Stimulated activated naive CD4-positive, alpha-beta T cell (primary cell): ENCODE results near the gene ARL6IP4.

Source experiments
- DNase-seq, 6 experiments: peaks; one replicate each; lab custom pipeline; 2025; lab: John Stamatoyannopoulos, UW

Gene ARL6IP4

GRCh38 chr12:122990961-122991622 is 10.6 kb downstream of the ARL6IP4 start:
- no peak for DNase-seq

- DNase-seq, result no peak
These were observed 11.3 kb downstream of the ARL6IP4 start for GRCh38 chr12:122991623-122992275.

- no peak for DNase-seq
These were observed 11.9 kb downstream of the ARL6IP4 start for GRCh38 chr12:122992386-122992785.

DNA sequence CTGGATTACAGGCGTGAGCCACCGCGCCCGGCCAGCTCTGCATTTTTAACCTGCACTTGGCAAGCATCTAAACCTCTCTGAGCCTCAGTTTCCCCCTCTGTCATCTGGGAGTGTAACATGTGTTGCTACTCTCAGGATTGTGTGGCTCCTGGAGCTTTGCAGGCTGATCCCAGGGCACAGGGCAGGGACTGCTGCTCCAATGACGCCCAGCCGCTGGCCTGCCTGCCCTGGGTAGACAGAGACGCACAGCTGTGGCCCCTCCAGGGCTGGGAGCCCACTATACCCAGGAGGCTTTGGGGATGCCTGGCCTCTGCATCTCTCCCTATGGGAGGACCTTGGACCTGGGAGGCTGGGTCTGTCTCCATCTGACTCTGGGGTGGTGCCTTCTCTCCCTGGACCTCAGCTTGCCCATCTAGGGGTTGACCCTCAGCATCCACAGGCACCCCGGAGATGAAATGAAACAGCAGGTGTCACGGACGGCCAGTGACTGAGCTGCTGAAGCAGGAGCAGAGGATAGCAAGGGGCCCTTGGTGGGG is 13.7 kb downstream of the ARL6IP4 start:
- no peak for DNase-seq

DNA sequence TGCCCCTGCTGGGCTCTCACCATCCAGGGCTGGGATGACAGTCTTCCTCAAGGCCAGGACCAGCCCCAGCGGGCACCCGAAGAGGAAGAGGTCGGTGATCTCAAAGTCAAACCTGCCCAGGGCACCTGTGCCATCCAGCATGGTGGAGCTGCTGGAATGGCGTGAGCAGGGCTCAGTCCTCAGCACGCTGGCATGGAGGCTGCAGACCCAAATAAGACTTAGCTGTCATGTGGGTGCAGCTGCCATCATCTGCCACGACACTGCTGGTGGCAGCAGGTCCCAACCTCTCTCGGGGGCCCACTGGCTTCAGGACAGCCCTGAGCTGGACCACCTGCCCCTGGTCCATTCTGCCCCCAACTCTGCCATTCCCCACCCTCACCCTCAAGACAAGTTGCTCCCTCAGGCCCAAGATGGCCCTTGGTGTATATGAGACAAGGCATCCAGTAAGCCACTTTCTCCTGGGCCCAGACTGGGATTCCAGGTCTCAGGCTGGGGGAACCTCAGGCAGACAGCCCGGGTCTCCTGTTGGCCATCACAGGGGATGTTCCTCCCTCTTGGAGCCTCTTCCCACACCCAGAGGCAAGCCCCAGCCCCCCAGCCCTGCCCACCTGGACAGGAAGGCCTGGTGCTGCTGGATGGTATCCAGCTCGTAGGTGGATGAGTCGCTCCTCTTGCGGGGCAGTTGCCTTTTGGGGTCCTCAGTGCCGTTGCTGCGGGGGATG is 14.5 kb downstream of the ARL6IP4 start:
- DNase-seq, result no peak

GRCh38 chr12:122995503-122996187 is 15.2 kb downstream of the ARL6IP4 start:
- no peak for DNase-seq

GRCh38 chr12:122996188-122996601 is 15.7 kb downstream of the ARL6IP4 start:
- no peak for DNase-seq

GRCh38 chr12:122996621-122997342 is 16.3 kb downstream of the ARL6IP4 start:
- no peak for DNase-seq

- no peak for DNase-seq
These were observed 17.1 kb downstream of the ARL6IP4 start for GRCh38 chr12:122997343-122998250.

DNA sequence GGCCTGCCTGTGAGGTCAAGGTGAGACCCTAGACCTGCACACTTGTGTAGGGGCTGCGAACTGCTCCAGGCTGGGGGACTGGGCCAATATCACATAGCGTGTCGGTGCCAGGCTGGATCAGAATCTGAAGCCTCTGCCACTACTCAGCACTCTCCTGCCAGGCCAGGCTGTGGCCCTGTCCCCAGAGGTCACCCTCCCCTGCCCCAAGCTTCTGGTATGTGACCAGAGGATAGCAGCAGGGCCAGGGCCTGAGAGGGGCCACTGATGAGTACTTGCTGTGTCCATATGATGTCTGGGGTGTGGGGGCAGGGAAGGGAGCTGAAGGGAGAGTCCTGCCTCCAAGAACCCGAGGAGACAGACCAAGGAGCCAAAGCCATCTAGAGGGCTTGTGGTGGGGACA is 17.8 kb downstream of the ARL6IP4 start:
- DNase-seq, result no peak

DNA sequence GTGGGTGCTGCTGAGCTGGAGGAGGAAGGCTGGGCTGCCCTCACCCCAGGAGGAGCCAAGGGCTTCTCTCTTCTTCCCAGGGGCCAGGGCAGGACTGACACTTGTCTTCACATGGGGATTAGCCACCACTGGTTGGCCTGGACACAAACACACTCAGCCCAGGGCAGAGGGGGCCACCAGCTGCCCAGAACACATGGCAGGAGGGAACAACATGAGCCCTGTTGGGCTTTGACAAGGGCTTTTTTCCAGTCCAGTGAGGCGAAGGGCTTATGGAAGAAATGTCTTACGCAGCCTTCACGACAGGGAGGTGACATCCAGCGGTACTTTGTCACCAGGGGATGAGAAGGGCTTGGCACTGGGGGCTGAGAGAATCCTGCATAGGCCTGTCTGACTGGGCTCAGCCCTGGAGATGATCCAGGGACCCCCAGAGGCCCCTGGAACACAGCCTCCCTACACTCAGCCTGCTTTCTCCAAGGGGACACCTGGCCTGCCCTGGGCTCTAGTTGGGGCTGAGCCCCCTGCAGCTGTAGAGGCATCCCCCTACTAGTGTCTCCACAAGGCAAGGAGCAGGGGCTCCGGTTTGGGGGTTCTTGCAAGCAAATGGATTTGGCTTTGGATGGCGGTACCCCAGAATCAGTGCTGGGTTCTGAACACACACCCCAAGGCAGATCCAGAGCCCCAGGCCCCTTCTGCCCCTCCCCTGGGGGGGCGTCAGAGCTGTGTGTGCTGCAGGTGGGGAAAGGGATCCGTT is 18.9 kb downstream of the ARL6IP4 start:
- DNase-seq, result no peak

- DNase-seq, result no peak
These were observed 19.5 kb downstream of the ARL6IP4 start for GRCh38 chr12:122999986-123000420.

GRCh38 chr12:123000578-123000977 is 20.1 kb downstream of the ARL6IP4 start:
- DNase-seq, result no peak

DNA sequence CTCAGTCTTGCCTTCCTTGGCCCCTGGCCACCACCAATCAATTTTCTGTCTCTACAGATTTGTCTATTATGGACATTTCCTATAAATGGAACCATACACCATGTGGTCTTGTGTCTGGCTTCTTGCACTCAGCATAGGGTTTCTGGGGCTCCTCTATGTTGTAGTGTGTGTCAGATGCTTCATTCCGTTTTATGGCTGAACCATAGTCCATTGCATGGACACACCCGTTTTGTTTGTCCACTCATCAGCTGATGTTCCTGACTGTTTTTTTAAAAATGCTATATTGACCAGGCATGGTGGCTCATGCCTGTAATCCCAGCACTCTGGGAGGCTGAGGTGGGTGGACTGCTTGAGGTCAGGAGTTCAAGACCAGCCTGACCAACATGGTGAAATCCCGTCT is 21.0 kb downstream of the ARL6IP4 start:
- no peak for DNase-seq

DNA sequence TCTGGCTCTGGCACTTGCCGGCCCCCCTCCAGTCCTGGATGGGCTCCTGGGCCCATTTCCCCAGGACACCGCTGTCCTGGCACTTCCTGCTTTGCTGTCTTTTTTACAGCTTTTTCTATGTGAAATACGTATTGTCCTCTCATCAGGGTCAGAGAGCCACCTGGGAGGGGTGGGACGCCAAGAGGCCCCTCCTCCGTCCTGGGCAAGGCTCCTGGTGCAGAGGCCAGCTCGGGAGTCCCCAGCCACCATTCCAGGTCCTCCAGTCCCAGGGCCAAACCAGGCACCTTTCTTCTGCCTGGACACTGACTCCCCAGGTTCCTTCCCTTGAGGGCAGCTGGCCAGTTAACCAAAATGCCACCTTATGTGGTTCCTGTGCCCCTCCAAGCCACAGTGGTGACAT is 22.8 kb downstream of the ARL6IP4 start:
- DNase-seq, result no peak

GRCh38 chr12:123004287-123004686 is 23.8 kb downstream of the ARL6IP4 start:
- no peak for DNase-seq

GRCh38 chr12:123005081-123005626 is 24.7 kb downstream of the ARL6IP4 start:
- DNase-seq, result no peak

GRCh38 chr12:123006977-123007376 is 26.5 kb downstream of the ARL6IP4 start:
- DNase-seq, result no peak

GRCh38 chr12:123010110-123010509 is 29.6 kb downstream of the ARL6IP4 start:
- DNase-seq, result no peak
